ENCODE results near the gene FGFR2.
"Not testable (repeated sequence)": the region's sequence is repeated elsewhere in the genome, so short reads cannot be mapped to it uniquely, and the experiment has no call there.

FGFR2 gene

GRCh38 chr10:121583857-121584256, 14.4 kb downstream of the FGFR2 start:
- no peak for DNase-seq

- DNase-seq, result no peak
These were observed 15.0 kb downstream of the FGFR2 start for GRCh38 chr10:121583258-121583657.

- no peak for DNase-seq
These were observed 17.7 kb downstream of the FGFR2 start for GRCh38 chr10:121580276-121581116.

GRCh38 chr10:121579656-121580055, 18.6 kb downstream of the FGFR2 start:
- DNase-seq, result no peak

- DNase-seq, result no peak
These were observed 19.3 kb downstream of the FGFR2 start for GRCh38 chr10:121578965-121579364.

GRCh38 chr10:121578298-121578697, 19.9 kb downstream of the FGFR2 start:
- DNase-seq, result no peak

- DNase-seq, result no peak
These were observed 20.7 kb downstream of the FGFR2 start for GRCh38 chr10:121577568-121577967.

GRCh38 chr10:121576139-121576538, 22.1 kb downstream of the FGFR2 start:
- no peak for DNase-seq

GRCh38 chr10:121574519-121575166, 23.6 kb downstream of the FGFR2 start:
- DNase-seq, result no peak

GRCh38 chr10:121573538-121573941, 24.7 kb downstream of the FGFR2 start:
- DNase-seq, result no peak

GRCh38 chr10:121572859-121573537, 25.2 kb downstream of the FGFR2 start:
- peak; percentile 29 for DNase-seq

GRCh38 chr10:121570315-121570714, 27.9 kb downstream of the FGFR2 start:
- DNase-seq, result peak; percentile 54

- DNase-seq, result no peak
These were observed 30.0 kb downstream of the FGFR2 start for GRCh38 chr10:121568275-121568674.

- DNase-seq, result no peak
These were observed 30.7 kb downstream of the FGFR2 start for GRCh38 chr10:121567569-121567968.

GRCh38 chr10:121566755-121567154, 31.5 kb downstream of the FGFR2 start:
- DNase-seq, result no peak

GRCh38 chr10:121559326-121560026, 38.8 kb downstream of the FGFR2 start:
- no peak for DNase-seq

- DNase-seq, result no peak
These were observed 40.0 kb downstream of the FGFR2 start for GRCh38 chr10:121558238-121558637.

- no peak for DNase-seq
These were observed 41.2 kb downstream of the FGFR2 start for GRCh38 chr10:121556918-121557573.

GRCh38 chr10:121556455-121556854, 41.8 kb downstream of the FGFR2 start:
- DNase-seq, result no peak

GRCh38 chr10:121554916-121555315, 43.3 kb downstream of the FGFR2 start:
- not testable (repeated sequence) for DNase-seq

- peak; percentile 64 for DNase-seq
These were observed 44.6 kb downstream of the FGFR2 start for GRCh38 chr10:121553511-121554264.

- no peak for DNase-seq
These were observed 45.5 kb downstream of the FGFR2 start for GRCh38 chr10:121552746-121553145.

All from DMS53 (cell line).